NCI-H2196 (cell line): ENCODE measurements around the gene GPX7.

Experiments used
- DNase-seq: peaks from one replicate; lab custom pipeline; 2025; ENCODE audit not compliant: unreplicated experiment; lab: John Stamatoyannopoulos, UW

GPX7 gene

DNA sequence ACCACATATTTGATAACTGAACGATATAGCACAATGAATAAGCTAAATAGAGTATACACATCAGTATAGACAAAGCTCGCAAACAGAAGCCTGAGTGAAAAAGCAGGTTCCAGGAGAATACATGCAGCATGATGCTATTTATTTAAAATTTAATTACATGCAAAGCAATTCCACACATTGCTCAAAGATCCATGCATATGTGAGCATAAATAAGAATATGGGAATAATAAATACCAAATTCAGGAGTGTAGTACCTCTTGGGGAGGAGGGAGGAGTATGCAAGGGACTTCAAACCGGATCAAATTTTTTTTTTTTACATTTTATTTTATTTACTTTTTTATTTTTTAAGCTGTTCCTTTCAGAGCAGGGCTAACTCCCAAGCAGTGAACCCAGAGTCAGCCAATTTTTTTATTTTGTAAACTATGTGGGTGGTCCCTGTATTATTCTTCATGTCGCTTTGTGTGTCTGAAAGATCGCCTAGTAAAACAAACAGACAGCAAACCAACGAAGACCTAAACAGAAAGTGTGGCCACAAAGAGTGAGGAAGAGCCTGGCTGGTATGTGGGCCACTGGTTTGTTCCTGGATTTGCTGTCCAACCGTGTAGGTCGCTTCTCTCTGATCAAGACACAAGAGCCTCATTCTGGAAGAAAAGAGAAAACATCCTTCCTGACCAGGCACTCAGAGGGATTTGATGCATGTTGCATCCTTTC, 26.6 kb downstream of the GPX7 start:
- DNase-seq: no peak

GRCh38 chr1:52629325-52629643, 27.1 kb downstream of the GPX7 start:
- DNase-seq: no peak

DNA sequence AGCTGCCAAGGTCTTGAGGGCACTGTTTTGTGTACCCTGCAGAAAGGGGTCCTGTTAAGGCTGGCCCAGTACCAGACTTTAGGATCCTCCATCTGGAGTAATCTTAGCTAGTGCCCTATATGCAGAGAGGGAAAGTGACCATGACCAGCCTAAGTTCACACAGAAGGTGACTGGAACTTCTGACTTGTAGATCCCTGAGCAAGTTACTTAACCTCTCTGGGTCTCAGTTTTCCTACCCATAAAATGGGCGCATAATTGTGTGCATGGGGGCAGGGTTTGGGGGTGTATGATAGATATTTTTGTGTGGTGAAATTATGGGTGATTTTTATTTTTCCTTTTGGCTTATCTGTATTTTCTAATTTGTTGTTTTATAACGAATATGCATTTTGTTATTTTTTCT, 27.5 kb downstream of the GPX7 start:
- DNase-seq: no peak

- DNase-seq: no peak
Measured at GRCh38 chr1:52631759-52632331, 29.7 kb downstream of the GPX7 start.

DNA sequence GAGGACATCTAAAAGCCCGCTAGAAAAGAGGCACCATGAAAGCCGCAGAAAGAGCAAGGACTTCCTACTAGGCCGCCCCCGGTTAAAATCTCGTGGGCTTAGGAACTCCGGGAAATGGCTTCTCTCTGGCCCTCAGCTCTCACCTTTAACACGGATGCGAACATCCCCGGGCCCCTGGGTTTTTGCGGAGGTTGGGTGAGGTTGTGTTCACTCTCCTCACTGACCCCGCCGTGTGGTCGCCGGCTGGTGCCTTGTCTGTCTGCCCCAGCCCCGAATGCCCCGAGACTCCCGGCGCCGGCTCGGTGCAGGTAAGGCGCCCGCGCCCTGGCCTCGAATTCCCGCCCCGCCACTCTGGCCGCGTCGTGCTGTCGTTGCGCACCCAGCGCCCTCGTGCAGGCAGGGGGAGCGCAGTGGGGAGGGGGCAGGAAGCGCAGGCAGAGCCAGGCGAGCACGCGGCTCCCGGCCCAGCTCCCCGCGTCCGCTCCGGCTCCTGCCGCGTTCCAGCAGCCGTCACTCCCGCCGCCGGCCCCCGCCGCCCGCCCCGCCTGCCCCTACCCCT, 30.6 kb downstream of the GPX7 start, which contains the start of gene SHISAL2A:
TSS of gene SHISAL2A (plus strand) at position 437 of the 559 bp plus-strand sequence. CDS start 326 bp downstream, outside the sequence.
- peak; percentile 51 for DNase-seq

DNA sequence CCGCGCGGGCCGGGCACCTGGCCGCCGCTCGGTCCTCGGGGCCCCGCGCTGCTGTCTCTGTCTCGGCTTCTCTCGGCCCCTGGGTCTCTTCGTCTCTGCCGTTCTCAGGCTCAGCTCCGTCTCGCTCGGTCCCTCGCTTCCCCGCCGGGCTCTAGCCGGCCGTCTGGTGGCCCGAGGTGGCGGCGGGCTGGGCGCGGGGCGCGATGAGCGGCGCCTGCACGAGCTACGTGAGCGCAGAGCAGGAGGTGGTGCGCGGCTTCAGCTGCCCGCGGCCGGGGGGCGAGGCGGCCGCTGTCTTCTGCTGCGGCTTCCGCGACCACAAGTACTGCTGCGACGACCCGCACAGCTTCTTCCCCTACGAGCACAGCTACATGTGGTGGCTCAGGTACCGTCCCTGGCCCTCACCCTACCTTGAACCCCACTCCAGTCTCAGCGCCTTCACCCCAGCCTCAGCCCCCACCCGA, 31.2 kb downstream of the GPX7 start:
- DNase-seq: no peak

- DNase-seq: no peak
Measured at GRCh38 chr1:52634111-52634510, 31.9 kb downstream of the GPX7 start.

- no peak for DNase-seq
Measured at GRCh38 chr1:52635321-52636089, 33.3 kb downstream of the GPX7 start.

DNA sequence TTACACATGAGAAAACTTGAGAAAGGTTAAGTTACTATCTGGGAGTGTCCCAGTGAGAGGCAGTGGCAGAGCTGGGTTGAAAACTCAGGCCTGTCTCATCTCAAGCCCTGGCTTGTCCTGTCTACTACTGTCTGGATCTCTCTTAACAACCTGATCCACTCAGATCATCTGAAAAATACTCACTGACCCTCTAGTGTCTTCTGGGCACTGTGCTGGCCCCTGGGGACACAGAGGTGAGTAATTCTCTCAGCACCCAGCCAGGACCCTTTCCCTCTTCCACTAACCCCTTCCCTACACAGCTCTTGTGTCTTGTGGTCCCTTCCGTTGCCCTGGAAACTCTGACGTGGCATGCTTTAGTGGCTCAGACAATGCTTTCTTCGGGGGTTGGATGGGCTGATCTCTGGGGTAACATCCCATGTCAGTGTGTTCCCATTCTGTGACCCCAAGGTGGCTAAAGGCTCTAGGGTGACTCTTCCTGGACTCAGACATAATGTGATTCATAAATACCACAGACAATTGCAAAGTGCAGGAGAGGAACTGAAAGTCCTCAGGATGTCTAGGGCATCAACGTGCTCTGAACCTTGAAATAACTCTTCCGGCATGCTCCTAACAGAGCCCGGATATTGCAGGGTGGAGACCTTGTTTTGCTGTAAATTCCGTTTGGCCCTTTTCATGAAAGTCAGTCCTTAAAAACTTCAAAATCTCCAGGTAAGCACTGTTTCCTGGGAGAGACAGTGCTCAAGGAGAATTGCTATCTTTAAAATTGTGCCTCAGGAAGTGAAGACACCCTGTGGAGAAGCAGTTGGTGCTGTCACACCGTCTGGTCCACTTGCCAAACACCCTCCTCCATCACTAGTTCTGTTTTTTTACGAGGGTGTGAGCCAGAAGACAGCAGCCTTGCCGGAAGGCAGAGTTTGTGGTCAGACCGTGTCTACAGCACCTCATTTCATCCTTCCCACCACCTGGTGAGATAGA, 34.8 kb downstream of the GPX7 start:
- no peak for DNase-seq

DNA sequence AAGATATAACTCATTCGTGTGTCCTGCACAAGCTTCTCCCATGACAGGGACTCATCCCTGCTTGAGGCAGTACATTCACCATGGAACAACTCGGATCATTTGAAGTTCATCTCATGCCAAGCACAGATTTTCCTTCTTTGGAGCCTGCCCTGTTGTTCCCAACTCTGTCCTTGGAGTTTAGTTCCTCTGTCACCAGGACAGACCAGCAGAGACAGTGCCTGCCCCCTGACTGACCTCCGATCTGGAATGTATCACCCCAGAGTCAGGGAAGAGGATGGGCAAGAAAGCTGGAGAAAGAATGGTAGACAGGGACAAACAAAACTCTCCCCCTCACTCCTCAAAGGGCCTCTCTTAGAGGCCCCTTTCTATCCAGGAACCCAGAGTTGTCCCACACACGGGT, 35.8 kb downstream of the GPX7 start:
- DNase-seq: no peak

DNA sequence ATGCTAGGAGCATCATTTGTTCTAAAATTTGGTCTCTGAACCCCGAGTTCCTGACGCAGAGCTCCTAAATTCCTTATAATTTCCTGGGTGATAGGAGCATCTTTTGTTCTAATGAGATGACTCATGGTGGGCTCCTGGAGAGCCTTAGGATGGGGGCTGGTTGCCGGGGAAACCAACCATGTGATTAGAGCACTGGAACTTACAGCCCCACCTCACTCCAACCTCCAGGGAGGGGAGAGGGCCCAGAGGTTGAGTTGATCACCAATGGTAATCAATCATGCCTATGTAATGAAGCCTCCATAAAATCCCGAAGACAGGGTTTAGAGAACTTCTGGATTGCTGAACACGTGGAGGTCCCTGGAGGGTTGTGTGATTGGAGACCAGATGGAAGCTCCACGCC, 38.5 kb downstream of the GPX7 start:
- DNase-seq: no peak

DNA sequence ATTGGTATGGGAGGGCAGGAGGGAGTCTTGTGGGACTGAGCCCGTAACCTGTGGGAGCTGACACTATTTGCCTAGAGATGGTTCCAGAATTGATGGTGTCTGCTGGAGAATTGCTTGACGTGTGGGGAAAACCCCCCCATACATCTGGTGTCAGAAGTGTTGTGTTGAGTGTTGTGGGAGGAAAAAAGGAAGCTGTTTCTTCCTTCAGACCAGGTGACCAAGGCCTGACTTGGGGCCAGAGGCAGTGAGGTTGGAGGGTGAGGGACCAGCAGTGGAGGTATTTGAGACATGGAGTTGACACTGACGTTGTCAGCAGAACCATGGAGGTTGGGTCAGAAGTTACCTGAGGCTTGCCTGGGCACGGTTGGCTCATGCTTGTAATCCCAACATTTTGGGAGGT, 39.1 kb downstream of the GPX7 start:
- no peak for DNase-seq

- no peak for DNase-seq
Measured at GRCh38 chr1:52645261-52645660, 43.1 kb downstream of the GPX7 start.

DNA sequence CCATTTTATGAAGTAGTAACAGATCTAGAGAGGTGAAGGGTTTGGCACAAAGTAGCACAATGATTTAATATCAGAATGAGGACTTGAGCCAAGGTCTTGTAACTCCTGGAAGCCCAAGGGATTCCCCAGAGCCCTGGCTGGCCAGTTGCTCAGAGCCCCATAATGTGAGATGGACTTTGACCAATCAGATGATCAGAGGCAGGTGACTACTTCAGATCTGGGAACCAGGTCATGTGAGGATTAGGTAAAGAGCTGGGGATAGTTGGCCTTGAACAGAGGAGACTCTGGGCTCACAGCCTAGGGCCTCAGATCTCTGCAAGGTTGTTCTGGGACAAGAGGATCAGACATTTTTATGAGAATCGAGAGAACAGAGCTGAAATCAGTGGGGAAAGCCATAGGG, 49.7 kb downstream of the GPX7 start:
- no peak for DNase-seq

DNA sequence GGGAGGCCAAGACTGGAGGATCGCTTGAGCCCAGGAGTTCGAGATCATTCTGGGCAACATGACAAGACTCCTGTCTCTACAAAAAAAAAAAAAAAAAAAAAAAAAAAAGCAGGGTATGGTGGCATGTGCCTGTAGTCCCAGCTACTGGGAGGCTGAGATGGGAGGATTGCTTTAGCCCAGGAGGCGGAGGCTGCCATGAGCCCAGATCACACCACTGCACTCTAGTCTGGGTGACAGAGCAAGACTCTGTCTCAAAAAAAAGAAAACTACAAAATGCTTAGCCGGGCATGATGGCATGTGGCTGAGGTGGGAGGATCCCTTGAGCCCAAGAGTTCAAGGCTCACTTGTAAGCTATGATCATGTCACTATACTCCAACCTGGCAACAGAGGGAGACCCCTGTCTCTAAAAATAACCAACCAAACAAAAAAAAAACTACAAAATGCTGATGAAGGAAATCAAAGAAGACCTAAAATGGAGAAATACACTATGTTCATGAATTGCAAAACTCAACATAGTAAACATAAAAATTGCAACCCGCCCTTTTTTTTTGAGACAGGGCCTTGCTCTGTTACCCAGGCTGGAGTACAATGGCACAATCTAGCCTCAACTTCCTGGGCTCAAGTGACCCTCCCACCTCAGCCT, 51.2 kb downstream of the GPX7 start:
- DNase-seq: no peak

- DNase-seq: no peak
Measured at GRCh38 chr1:52654063-52654462, 51.9 kb downstream of the GPX7 start.

- no peak for DNase-seq
Measured at GRCh38 chr1:52657702-52658101, 55.5 kb downstream of the GPX7 start.
